ENCODE data around the gene YLPM1. TPM values are rescaled to one million over a fixed set of nuclear protein-coding genes. Genes with fewer than 3 reads are reported as not detected.

YLPM1 gene
- total and polyA plus RNA-seq, 2 donors (not counting 3 experiments of a cell fraction or from before 2014, with no cell fraction given): 14.9 to 85.7 TPM

- ChIA-PET CTCF (interaction anchor here (1.1 to 2.2 kb wide), 5 partner anchors 11 to 176 kb away, joined by 3 to 8 read pairs (median 3); no protein-coding TSS in a partner anchor), POLR2A (no interaction called here)
- Histone ChIP-seq H3K4me1 (ENCODE audit: control insufficient read depth, extremely low read depth, insufficient read depth, low read length) (no peaks in the 10 kb centered on the region), H3K36me3 (ENCODE audit: control insufficient read depth in 2 of 2, extremely low read depth in 1 of 2, insufficient read depth in 2 of 2, low read length in 2 of 2) (peaks cover 8 to 21% of the 10 kb centered on the region in 2 experiments), H3K27ac (ENCODE audit: insufficient read depth, low read depth, low read length) (no peak overlapping the region), H3K4me3 (replicated peaks in 1 of 3; ENCODE audit: insufficient read depth in 1 of 3, low read depth in 1 of 3, low read length in 3 of 3) (no peak overlapping the region), H3K9ac (replicated peaks; ENCODE audit: extremely low read depth, insufficient read depth, low read length) (no peak overlapping the region), H4K20me1 (replicated peaks; ENCODE audit: control insufficient read depth, extremely low read depth, insufficient read depth, low read length) (peaks cover 6% of the 10 kb centered on the region), H3K9me1 (replicated peaks; ENCODE audit: control insufficient read depth, extremely low read depth, insufficient read depth, low read length) (no peaks in the 10 kb centered on the region), H3K4me2 (ENCODE audit: insufficient read depth, low read length) (no peak overlapping the region), H2AFZ (ENCODE audit: low read depth, low read length) (no peak overlapping the region), H3K27me3 (ENCODE audit: control insufficient read depth in 2 of 2, insufficient read depth in 2 of 2, low read length in 2 of 2) (no peaks in the 10 kb centered on the region), H3K9me3 (replicated peaks; ENCODE audit: control insufficient read depth, insufficient read depth, low read length) (no peaks in the 10 kb centered on the region), H3K79me2 (ENCODE audit: control insufficient read depth, insufficient read depth, low read length) (peaks cover 60% of the 10 kb centered on the region)
- TF ChIP-seq EZH2 (IDR thresholded peaks at IDR 0.05; ENCODE audit: borderline replicate concordance, low read depth, low read length, severe bottlenecking): no peak
- TF ChIP-seq MYC (IDR thresholded peaks at IDR 0.05; ENCODE audit: low read depth, low read length): no peak
- no peak for TF ChIP-seq CTCF (IDR thresholded peaks at IDR 0.05; ENCODE audit: extremely low read depth in 1 of 2, insufficient read depth in 1 of 2, low read depth in 1 of 2, low read length in 2 of 2)
- no peak for TF ChIP-seq MAX (IDR thresholded peaks at IDR 0.05; ENCODE audit: insufficient read depth, insufficient read length)
- BruUV-seq (replicated peaks): no TSS peak
- DNase-seq (ENCODE audit: low read depth, low spot score) (no peak), FAIRE-seq (no peak)
- intact Hi-C loops (cut with micrococcal nuclease): no loop called here
- dilution Hi-C loops (cut with MboI; ENCODE audit: extremely low pct_ligation_motif_present, low sequenced_read_pairs): no loop called here
These were observed 22.0 kb downstream of the YLPM1 start for GRCh38 chr14:74785056-74785613.

- no peak for DNase-seq (ENCODE audit: low read depth, low spot score)
- TF ChIP-seq JUN (IDR thresholded peaks at IDR 0.05; ENCODE audit: borderline replicate concordance, insufficient read depth, insufficient read length, low read depth) (no peak), POLR2AphosphoS5 (IDR thresholded peaks at IDR 0.05; ENCODE audit: insufficient read depth, low read depth, low read length) (no peak), EZH2 (IDR thresholded peaks at IDR 0.05; ENCODE audit: borderline replicate concordance, low read depth, low read length, severe bottlenecking) (no peak), GATA2 (IDR thresholded peaks at IDR 0.05; ENCODE audit: insufficient read depth, insufficient read length, low read depth, low read length) (no peak), POLR2A (IDR thresholded peaks at IDR 0.05; ENCODE audit: low read depth, low read length) (no peak), MYC (IDR thresholded peaks at IDR 0.05; ENCODE audit: low read depth, low read length) (no peak), MAX (IDR thresholded peaks at IDR 0.05; ENCODE audit: insufficient read depth, insufficient read length) (no peak), CTCF (IDR thresholded peaks at IDR 0.05; ENCODE audit: extremely low read depth in 1 of 2, insufficient read depth in 1 of 2, low read depth in 1 of 2, low read length in 2 of 2) (no peak), FOS (IDR thresholded peaks at IDR 0.05; ENCODE audit: borderline replicate concordance, insufficient read depth, low read length) (no peak)
- CTCF ChIA-PET: interaction anchor here (1.9 kb wide), 1 partner anchor 24 kb away, joined by 5 read pairs; the partner anchor contains the start of gene YLPM1
- H3K4me2 ChIP-seq (ENCODE audit: insufficient read depth, low read length): no peak overlapping the region
- H3K36me3 ChIP-seq (ENCODE audit: control insufficient read depth in 2 of 2, extremely low read depth in 1 of 2, insufficient read depth in 2 of 2, low read length in 2 of 2): peaks cover 7 to 10% of the 10 kb centered on the region in 2 experiments
- dilution Hi-C loops (cut with MboI; ENCODE audit: extremely low pct_ligation_motif_present, low sequenced_read_pairs): no loop called here
- H3K27me3 ChIP-seq (ENCODE audit: control insufficient read depth in 2 of 2, insufficient read depth in 2 of 2, low read length in 2 of 2): no peaks in the 10 kb centered on the region
- peaks cover 6% of the 10 kb centered on the region for H4K20me1 ChIP-seq (replicated peaks; ENCODE audit: control insufficient read depth, extremely low read depth, insufficient read depth, low read length)
- no peak for FAIRE-seq
- intact Hi-C loops (cut with micrococcal nuclease): no loop called here
- no peak overlapping the region for H3K9ac ChIP-seq (replicated peaks; ENCODE audit: extremely low read depth, insufficient read depth, low read length)
- H3K79me2 ChIP-seq (ENCODE audit: control insufficient read depth, insufficient read depth, low read length): peaks cover 69% of the 10 kb centered on the region
- BruUV-seq (replicated peaks): no TSS peak
- POLR2A ChIA-PET: no interaction called here
- H3K9me1 ChIP-seq (replicated peaks; ENCODE audit: control insufficient read depth, extremely low read depth, insufficient read depth, low read length): no peaks in the 10 kb centered on the region
- H3K4me3 ChIP-seq (replicated peaks in 1 of 3; ENCODE audit: insufficient read depth in 1 of 3, low read depth in 1 of 3, low read length in 3 of 3): no peak overlapping the region
- no peak overlapping the region for H2AFZ ChIP-seq (ENCODE audit: low read depth, low read length)
- H3K27ac ChIP-seq (ENCODE audit: insufficient read depth, low read depth, low read length): no peak overlapping the region
- H3K4me1 ChIP-seq (ENCODE audit: control insufficient read depth, extremely low read depth, insufficient read depth, low read length): peaks cover 9% of the 10 kb centered on the region
- no peaks in the 10 kb centered on the region for H3K9me3 ChIP-seq (replicated peaks; ENCODE audit: control insufficient read depth, insufficient read depth, low read length)
These were observed 23.7 kb downstream of the YLPM1 start for GRCh38 chr14:74786796-74787315.
